ENCODE data around the gene KCNMA1.

- TF ChIP-seq CTCF (IDR thresholded peaks at IDR 0.05; ENCODE audit: low read depth, low read length), result no peak
- TF ChIP-seq POLR2A (IDR thresholded peaks at IDR 0.05; ENCODE audit: extremely low read depth, insufficient read length), result no peak
Measured at GRCh38 chr10:77609781-77610272, 27.8 kb downstream of the KCNMA1 start.

Measured in NB4 (cell line).